ENCODE results near the gene KCNC4.

The KCNC4 gene

GRCh38 chr1:110259770-110260169 lies 49.7 kb downstream of the KCNC4 start:
- Histone ChIP-seq H3K4me3 (no peak overlapping the region), H3K27ac (no peak overlapping the region), H3K4me1 (no peaks in the 10 kb centered on the region), H3K27me3 (no peaks in the 10 kb centered on the region), H3K36me3 (no peaks in the 10 kb centered on the region), H3K9me3 (no peaks in the 10 kb centered on the region)
- intact Hi-C loops (cut with DNase I; ENCODE audit: low total_unique reads) = no loop called here
- no peak for DNase-seq
- TF ChIP-seq CTCF (IDR thresholded peaks at IDR 0.05) = no peak
